ENCODE data around the gene LRRC8C. TPM values are rescaled to one million over a fixed set of nuclear protein-coding genes. Genes with fewer than 3 reads are reported as not detected.

LRRC8C gene
- total RNA-seq, 4 donors from 2014 or later = 4.4 to 11.0 (median 8.2) TPM

DNA sequence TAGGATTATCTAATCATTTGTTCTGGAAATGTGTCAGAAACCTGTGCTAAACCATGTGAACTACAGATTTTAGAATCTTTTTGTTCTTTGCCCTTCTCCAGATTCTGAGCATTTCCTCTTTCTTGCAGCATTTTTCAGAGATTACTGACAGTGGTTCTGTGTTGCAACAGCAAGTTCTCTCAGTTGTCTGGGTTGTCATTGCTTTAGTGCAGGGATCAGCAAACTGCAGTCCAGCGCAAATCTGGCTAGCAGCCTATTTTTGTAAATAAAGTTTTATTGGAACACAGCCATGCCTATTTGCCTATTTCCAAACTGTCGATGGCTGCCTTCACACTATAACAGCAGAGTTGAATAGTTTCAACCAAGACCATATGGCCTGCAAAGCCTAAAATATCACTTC lies 121.6 kb downstream of the LRRC8C start:
- WGBS, 2 donors = 88 to 92% methylated on average over 2 of the region's 2 CpGs
- Histone ChIP-seq H3K4me3 (replicated peaks in 1 of 3) (no peak overlapping the region), H3K27me3 (no peaks in the 10 kb centered on the region), H3K9me3 (no peaks in the 10 kb centered on the region), H3K27ac (no peak overlapping the region), H3K36me3 (no peaks in the 10 kb centered on the region), H3K4me1 (no peaks in the 10 kb centered on the region)
- no peak for DNase-seq
- intact Hi-C loops (cut with DNase I) = no loop called here
- TF ChIP-seq, protein P1, sequence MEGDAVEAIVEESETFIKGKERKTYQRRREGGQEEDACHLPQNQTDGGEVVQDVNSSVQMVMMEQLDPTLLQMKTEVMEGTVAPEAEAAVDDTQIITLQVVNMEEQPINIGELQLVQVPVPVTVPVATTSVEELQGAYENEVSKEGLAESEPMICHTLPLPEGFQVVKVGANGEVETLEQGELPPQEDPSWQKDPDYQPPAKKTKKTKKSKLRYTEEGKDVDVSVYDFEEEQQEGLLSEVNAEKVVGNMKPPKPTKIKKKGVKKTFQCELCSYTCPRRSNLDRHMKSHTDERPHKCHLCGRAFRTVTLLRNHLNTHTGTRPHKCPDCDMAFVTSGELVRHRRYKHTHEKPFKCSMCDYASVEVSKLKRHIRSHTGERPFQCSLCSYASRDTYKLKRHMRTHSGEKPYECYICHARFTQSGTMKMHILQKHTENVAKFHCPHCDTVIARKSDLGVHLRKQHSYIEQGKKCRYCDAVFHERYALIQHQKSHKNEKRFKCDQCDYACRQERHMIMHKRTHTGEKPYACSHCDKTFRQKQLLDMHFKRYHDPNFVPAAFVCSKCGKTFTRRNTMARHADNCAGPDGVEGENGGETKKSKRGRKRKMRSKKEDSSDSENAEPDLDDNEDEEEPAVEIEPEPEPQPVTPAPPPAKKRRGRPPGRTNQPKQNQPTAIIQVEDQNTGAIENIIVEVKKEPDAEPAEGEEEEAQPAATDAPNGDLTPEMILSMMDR (IDR thresholded peaks at IDR 0.05) = no peak
- no peak for TF ChIP-seq POLR2A (IDR thresholded peaks at IDR 0.05)

DNA sequence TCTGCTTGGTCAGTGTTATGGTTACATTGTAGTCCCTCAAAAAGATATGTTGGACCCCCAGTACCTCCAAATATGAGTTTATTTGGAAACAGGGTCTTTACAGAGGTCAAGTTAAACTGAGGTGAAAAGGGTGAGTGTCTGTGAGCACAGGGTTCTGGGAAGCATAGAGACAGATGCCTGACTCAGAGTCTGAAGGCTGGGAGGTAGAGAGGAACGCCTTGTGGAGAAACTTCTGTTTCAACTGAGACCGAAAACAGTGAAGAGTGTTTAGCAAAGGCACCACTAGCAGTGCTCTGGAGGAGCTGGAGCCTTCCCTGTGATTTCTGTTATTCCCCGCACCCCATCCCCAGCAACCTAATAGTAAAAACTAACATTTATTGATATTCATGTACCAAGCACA lies 122.7 kb downstream of the LRRC8C start:
- TF ChIP-seq, protein P1 (IDR thresholded peaks at IDR 0.05) = no peak
- TF ChIP-seq POLR2A (IDR thresholded peaks at IDR 0.05) = no peak
- no peaks in the 10 kb centered on the region for H3K4me1 ChIP-seq
- H3K36me3 ChIP-seq = no peaks in the 10 kb centered on the region
- H3K9me3 ChIP-seq = no peaks in the 10 kb centered on the region
- H3K27me3 ChIP-seq = no peaks in the 10 kb centered on the region
- H3K4me3 ChIP-seq (replicated peaks in 1 of 3) = no peak overlapping the region
- no peak for DNase-seq
- 87 to 92% methylated on average over 3 of the region's 3 CpGs for WGBS, 2 donors
- H3K27ac ChIP-seq = no peak overlapping the region
- intact Hi-C loops (cut with DNase I) = no loop called here

- Histone ChIP-seq H3K9me3 (no peaks in the 10 kb centered on the region), H3K4me1 (peaks cover 0 to 2% of the 10 kb centered on the region in 2 donors), H3K36me3 (no peaks in the 10 kb centered on the region), H3K4me3 (replicated peaks in 1 of 3) (no peak overlapping the region), H3K27me3 (no peaks in the 10 kb centered on the region), H3K27ac (no peak overlapping the region)
- WGBS, 2 donors = 35 to 42% methylated on average over 5 of the region's 5 CpGs
- intact Hi-C loops (cut with DNase I) = no loop called here
- no peak for TF ChIP-seq POLR2A (IDR thresholded peaks at IDR 0.05)
- TF ChIP-seq, protein P1 (IDR thresholded peaks at IDR 0.05) = no peak
- no peak for DNase-seq
Measured at GRCh38 chr1:89757532-89757931, 124.6 kb downstream of the LRRC8C start.

- TF ChIP-seq, protein P1 (IDR thresholded peaks at IDR 0.05) = no peak
- no peak for TF ChIP-seq POLR2A (IDR thresholded peaks at IDR 0.05)
- Histone ChIP-seq H3K36me3 (no peaks in the 10 kb centered on the region), H3K4me3 (replicated peaks in 1 of 3) (no peak overlapping the region), H3K27me3 (no peaks in the 10 kb centered on the region), H3K27ac (no peak overlapping the region), H3K4me1 (peaks cover 0 to 6% of the 10 kb centered on the region in 2 donors), H3K9me3 (no peaks in the 10 kb centered on the region)
- intact Hi-C loops (cut with DNase I) = no loop called here
- no peak for DNase-seq
- 64 to 86% methylated on average over 2 of the region's 2 CpGs for WGBS, 2 donors
Measured at GRCh38 chr1:89758156-89758555, 125.2 kb downstream of the LRRC8C start.

DNA sequence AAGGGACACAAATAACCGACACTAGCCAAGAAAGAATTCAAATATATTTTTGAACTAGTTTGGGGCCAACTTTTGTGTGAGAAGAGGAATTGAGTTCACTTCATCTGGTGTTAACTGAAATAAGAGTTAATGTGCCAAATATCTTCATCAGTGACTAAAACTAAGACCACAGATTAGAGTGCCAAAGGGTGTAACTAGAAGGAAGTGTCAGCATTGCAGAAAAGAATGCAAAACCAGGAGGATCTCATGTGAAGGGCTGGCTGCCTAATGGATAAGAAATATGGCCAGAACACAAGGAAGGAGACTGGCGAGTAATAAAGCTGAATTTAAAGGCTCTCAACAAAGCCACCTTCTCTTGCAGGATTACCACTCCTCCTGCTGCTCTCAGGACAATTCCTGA lies 126.1 kb downstream of the LRRC8C start:
- no peaks in the 10 kb centered on the region for H3K27me3 ChIP-seq
- no peaks in the 10 kb centered on the region for H3K9me3 ChIP-seq
- H3K27ac ChIP-seq = no peak overlapping the region
- WGBS, 2 donors = 69 to 81% methylated on average over 2 of the region's 2 CpGs
- DNase-seq = no peak
- intact Hi-C loops (cut with DNase I) = no loop called here
- TF ChIP-seq, protein P1 (IDR thresholded peaks at IDR 0.05) = no peak
- no peak for TF ChIP-seq POLR2A (IDR thresholded peaks at IDR 0.05)
- H3K4me1 ChIP-seq = peaks cover 0 to 10% of the 10 kb centered on the region in 2 donors
- H3K36me3 ChIP-seq = no peaks in the 10 kb centered on the region
- no peak overlapping the region for H3K4me3 ChIP-seq (replicated peaks in 1 of 3)

All from thyroid gland (tissue), 4 donors.